NCI-H345 (cell line): Measurements from ENCODE around the gene FOSL2.

Experiments used
- DNase-seq: peaks from one replicate; lab custom pipeline; 2025; lab: John Stamatoyannopoulos, UW

FOSL2 gene

GRCh38 chr2:28433935-28434599 is 41.4 kb downstream of the FOSL2 start:
- DNase-seq = no peak

GRCh38 chr2:28434600-28434989 is 41.9 kb downstream of the FOSL2 start:
- no peak for DNase-seq

GRCh38 chr2:28435241-28435640 is 42.6 kb downstream of the FOSL2 start:
- no peak for DNase-seq

- no peak for DNase-seq
Observed at GRCh38 chr2:28435814-28436351, 43.2 kb downstream of the FOSL2 start.

- no peak for DNase-seq
Observed at GRCh38 chr2:28436525-28437051, 43.9 kb downstream of the FOSL2 start.

GRCh38 chr2:28437149-28437835 is 44.6 kb downstream of the FOSL2 start:
- no peak for DNase-seq

GRCh38 chr2:28437918-28438317 is 45.3 kb downstream of the FOSL2 start:
- DNase-seq = no peak

GRCh38 chr2:28438532-28439063 is 45.9 kb downstream of the FOSL2 start:
- DNase-seq = no peak

- DNase-seq = no peak
Observed at GRCh38 chr2:28439127-28439526, 46.5 kb downstream of the FOSL2 start.

GRCh38 chr2:28439763-28440162 is 47.1 kb downstream of the FOSL2 start:
- no peak for DNase-seq

GRCh38 chr2:28442328-28442727 is 49.7 kb downstream of the FOSL2 start:
- DNase-seq = no peak

GRCh38 chr2:28444956-28445355 is 52.3 kb downstream of the FOSL2 start:
- DNase-seq = no peak

GRCh38 chr2:28445448-28446258 is 53.0 kb downstream of the FOSL2 start:
- no peak for DNase-seq

GRCh38 chr2:28446531-28446930 is 53.9 kb downstream of the FOSL2 start:
- DNase-seq = no peak

- DNase-seq = no peak
Observed at GRCh38 chr2:28447086-28447485, 54.4 kb downstream of the FOSL2 start.

GRCh38 chr2:28447943-28448792 is 55.5 kb downstream of the FOSL2 start:
- no peak for DNase-seq

- no peak for DNase-seq
Observed at GRCh38 chr2:28448793-28449100, 56.1 kb downstream of the FOSL2 start.

- DNase-seq = no peak
Observed at GRCh38 chr2:28449126-28449487, 56.4 kb downstream of the FOSL2 start.

- no peak for DNase-seq
Observed at GRCh38 chr2:28449488-28450395, 57.1 kb downstream of the FOSL2 start.

- no peak for DNase-seq
Observed at GRCh38 chr2:28450901-28451565, 58.4 kb downstream of the FOSL2 start.
